M059J (cell line): ENCODE results near the gene TARS1. TPM values are rescaled to one million over a fixed set of nuclear protein-coding genes. Genes with fewer than 3 reads are reported as not detected.
"Not testable (repeated sequence)": the region's sequence is repeated elsewhere in the genome, so short reads cannot be mapped to it uniquely, and the experiment has no call there.

Experiments used
- DNase-seq: peaks from one replicate; pipeline ENCODE4 v3.0.0-alpha.2; 2012; ENCODE audit warnings: low read depth
- total RNA-seq: library from RNA; depleted of rRNA; stranded (reverse); fragments of >200 nt; shearing (Covaris generic); gene quantifications from 2 replicates; pipeline ENCODE4 v1.2.3, GENCODE V29; 2014

Gene TARS1
- total RNA-seq, 1 experiment from 2014 or later = 289 TPM

DNA sequence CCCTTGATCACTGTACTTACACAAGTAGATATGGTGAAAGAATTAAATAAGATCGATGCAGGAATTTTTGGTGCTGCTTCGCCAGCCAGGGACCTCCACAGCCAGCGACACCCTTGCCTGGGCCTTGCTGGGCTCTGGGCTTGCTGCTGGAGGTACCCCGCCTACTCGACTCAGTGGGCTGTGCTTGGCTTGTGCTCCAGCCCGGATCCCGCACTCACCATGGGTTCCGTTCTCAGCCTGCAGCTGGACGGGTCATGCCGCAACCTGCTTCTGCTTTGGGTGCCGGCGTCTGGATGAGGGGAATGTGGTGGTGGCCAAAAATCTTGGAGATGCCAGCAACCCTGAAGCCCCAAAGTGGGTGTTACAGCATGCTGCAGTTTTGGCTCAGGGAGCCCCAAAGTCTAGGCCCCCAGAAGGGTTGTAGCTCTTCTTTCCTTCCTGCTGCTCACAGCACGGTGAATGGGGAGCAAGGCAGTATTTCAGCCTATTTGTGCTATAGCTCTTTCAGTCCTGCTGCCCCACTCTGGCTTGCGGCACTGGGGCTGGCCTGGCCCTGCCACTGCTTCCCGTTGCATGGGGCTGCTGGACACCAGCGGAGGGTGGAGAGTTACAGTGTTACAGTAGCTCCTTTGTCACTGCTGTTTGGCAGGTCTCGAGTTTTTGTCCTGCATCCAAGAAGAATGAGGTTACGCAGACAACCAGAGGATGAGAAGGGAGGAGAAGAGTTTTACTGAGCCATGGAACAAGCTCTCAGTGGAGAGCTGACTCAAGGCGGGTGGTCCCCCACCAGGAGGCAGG is 48.0 kb downstream of the TARS1 start:
- DNase-seq = no peak

GRCh38 chr5:33489481-33490067 is 48.8 kb downstream of the TARS1 start:
- no peak for DNase-seq

GRCh38 chr5:33490071-33490665 is 49.4 kb downstream of the TARS1 start:
- DNase-seq = no peak

DNA sequence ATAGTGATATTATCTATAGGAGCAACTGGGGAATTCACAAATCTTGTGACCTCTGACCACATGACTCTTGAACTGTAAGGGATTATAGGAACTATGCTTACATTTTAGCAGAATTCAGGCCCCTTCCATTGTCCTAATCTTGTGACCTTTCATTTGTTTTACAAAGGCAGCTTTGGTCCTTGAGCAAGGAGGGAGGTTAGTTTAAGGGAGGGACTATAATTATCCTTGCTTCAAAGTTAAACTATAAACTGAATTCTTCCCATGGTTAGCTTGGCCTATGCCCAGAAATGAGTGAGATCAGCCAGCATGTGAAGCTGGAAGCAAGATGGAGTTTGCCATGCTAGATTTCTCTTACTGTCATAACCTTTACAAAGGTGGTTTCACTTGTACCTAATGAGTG is 51.2 kb downstream of the TARS1 start:
- no peak for DNase-seq

DNA sequence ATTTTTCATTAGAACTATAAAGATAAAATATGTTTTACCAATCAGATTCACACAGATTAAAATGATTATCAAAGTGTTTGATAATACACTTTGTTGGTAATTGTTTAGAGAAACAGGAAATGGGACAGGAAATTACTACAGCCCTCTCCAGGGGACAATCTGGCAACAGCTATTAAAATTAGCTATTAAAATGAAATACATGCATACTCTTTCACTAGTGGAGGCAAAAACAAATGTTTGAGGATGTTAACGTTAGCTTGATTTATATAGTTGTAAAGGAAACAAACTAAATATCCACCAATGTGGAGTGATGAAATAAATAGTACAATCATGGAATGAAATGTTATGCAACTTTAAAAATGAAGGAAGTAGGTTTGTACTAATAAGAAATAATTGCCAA is 53.7 kb downstream of the TARS1 start:
- DNase-seq = no peak

DNA sequence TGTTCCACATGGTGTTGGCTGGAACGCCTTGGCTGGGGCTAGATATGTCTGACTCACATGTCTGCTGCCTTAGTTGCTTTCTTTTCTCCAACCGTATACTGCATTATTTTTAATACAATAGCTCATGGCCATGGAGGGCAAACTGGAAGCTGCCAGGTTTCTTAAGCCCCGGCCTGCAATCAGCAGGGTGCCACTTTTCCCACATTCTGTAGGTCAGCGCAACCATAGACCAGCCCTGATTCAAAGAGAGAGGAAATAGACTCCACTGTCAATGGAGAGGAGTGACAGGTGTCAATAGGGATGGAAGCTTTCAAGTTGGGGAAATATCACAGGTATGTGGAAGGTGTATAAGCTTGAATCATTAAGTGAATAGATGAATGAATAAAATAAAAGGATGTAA is 60.5 kb downstream of the TARS1 start:
- DNase-seq = no peak

DNA sequence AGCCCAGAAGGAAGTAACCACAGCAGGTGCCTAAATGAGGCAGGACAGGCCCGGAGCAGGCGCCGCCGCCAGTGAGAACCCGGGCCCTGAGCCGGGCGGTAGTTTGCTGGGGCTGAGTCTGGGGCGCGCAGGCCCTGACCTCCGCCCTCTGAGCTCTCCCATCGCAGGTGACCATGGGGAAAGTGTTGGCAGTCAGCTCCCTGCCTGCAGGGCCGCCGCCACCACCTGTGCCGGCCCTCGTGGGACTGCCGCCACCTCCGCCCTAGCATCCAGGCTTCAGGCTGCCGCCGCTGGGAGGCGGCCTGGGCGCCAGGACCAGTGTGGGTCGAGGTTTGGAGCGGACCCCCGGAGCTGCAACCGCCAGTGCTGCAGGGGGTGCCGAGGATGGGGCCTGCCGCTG is 61.1 kb downstream of the TARS1 start:
- no peak for DNase-seq

GRCh38 chr5:33504570-33504969 is 63.8 kb downstream of the TARS1 start:
- DNase-seq = no peak

- peak; percentile 55 for DNase-seq
Observed at GRCh38 chr5:33507426-33507825, 66.7 kb downstream of the TARS1 start.

GRCh38 chr5:33509036-33509435 is 68.3 kb downstream of the TARS1 start:
- no peak for DNase-seq

DNA sequence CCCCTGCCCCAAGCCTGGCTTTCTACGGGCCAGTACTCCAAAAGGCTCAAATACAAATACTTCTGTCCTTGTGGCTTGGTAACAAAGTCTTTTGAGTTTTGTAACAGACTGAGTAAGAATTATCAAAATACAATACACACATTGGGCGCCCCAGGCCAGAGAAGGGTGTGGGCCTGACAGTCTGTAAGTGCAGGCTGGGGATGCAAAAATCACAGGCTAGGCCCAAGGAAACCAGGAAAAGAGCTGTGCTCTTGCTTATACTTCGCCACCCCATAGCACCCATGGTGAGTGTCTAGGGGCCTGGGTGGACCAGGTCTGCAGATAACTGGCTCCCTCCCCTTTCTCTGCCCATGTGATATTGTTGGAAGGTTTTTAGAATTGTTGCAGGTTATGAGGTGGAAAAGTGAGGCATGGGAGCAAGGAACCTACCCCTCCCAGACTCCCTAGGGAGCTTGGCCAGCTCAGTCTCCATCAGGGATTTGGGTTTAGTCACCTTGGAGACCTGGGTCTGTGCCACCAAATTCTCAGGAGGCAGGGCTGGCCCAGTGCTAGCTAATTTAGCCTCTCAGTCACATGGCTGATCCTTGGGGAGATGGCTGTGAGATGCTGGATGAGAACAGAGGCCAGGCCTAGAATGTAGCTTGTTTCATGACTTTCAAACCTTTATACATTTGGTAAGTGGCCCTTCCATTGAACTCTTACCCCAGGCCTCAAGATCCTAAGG is 72.9 kb downstream of the TARS1 start:
- peak; percentile 44 for DNase-seq

GRCh38 chr5:33515366-33515765 is 74.6 kb downstream of the TARS1 start:
- DNase-seq = not testable (repeated sequence)

DNA sequence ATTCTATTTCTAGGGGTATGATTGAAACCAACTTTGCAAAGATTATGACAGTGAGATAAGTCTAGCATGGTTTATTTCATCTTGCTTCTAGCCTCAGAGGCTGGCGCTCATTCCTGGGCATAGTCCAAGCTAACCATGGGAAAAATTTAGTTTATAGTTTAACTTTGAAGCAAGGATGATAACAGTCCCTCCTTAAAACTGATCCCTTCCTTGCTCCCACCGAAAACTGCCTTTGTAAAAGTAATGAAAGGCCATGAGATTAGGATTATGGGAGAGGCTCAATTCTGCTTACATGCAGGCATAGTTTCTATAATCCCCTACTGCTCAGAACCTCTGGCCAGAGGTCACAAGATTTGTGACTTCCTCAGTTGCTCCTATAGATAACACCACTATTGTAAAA is 75.7 kb downstream of the TARS1 start:
- no peak for DNase-seq
